GM10266 (cell line): Measurements from ENCODE around the gene TMEM63B.
"Not testable (repeated sequence)": the region's sequence is repeated elsewhere in the genome, so short reads cannot be mapped to it uniquely, and the experiment has no call there.

Experiments used
- DNase-seq: peaks from one replicate; pipeline ENCODE4 v3.0.0; 2012; ENCODE audit errors: extremely low spot score
- TF ChIP-seq, protein P1 (sequence below): IDR thresholded peaks from 2 replicates; pipeline ENCODE4 v1.5.1; 2012; ENCODE audit warnings: mild to moderate bottlenecking, low read depth; ENCODE audit not compliant: control insufficient read depth, insufficient read depth; ENCODE audit errors: missing control alignments

The TMEM63B gene

DNA sequence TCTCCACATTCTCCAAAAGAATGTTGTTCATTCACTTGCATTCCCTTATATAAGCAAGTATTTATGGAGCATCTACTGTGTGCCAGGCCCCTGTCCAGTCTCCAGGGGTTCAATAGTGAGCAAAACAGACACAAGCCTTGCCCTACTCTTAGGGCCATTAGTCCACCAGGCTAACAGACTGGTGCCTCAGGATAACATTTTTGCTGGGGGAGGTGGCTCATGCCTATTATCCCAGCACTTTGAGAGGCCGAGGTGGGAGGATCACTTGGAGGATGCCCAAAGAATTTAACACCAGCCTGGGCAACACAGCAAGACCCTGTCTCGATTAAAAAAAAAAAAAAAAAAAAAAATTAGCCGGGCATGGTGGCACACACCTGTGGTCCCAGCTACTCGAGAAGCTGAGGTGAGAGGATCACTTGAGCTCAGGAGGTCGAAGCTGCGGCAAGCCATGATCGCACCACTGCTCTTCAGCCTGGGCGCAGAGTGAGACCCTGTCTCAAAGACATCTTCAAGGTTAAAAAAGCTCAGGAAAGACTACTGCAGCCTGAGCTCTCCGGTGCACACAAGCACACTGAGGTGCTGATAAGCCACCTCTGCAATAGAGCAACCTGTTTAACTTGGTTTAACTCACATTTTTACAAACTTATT is 51.2 kb downstream of the TMEM63B start:
- DNase-seq: no peak
- TF ChIP-seq, protein P1, sequence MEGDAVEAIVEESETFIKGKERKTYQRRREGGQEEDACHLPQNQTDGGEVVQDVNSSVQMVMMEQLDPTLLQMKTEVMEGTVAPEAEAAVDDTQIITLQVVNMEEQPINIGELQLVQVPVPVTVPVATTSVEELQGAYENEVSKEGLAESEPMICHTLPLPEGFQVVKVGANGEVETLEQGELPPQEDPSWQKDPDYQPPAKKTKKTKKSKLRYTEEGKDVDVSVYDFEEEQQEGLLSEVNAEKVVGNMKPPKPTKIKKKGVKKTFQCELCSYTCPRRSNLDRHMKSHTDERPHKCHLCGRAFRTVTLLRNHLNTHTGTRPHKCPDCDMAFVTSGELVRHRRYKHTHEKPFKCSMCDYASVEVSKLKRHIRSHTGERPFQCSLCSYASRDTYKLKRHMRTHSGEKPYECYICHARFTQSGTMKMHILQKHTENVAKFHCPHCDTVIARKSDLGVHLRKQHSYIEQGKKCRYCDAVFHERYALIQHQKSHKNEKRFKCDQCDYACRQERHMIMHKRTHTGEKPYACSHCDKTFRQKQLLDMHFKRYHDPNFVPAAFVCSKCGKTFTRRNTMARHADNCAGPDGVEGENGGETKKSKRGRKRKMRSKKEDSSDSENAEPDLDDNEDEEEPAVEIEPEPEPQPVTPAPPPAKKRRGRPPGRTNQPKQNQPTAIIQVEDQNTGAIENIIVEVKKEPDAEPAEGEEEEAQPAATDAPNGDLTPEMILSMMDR: no peak

DNA sequence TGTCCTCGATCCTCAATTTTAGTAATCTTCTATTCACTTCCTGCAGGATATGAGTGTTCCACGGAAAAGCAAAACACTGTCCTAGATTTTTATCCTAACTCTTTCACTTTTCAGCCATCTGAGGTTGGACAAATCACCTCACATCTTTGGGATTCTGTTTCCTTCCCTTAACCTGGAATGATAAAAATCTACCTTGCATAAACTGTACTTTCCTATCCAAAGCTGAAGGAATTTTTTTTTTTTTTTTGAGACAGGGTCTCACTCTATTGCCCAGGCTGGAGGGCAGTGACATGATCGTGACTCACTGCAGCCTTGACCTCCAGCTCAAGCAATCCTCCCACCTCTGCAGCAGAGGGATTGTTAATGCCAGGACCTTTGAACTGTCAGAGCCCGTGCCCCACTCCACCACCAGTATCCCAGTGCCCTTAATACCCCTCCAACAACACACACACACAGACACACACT is 51.8 kb downstream of the TMEM63B start:
- no peak for DNase-seq
- TF ChIP-seq, protein P1: no peak

DNA sequence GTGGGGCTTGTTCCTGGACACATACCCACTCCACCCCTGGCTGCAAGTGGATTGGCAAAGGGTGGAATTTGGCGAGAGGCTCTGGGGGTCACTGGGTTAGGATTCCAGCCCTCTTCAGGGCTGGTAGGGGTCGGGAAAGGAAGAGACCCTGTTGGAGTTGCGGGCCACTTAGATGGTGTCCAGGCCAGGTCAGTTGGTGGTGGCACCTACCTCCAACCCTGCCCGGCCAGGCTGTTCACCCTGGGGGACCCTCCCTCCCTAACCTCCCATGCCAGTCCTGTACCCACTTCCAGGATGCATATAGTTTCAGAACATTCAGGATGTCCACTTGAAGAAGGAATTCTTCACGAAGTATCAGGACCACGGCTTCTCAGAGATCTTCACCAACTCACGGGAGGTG is 52.3 kb downstream of the TMEM63B start:
- TF ChIP-seq, protein P1: no peak
- DNase-seq: no peak

DNA sequence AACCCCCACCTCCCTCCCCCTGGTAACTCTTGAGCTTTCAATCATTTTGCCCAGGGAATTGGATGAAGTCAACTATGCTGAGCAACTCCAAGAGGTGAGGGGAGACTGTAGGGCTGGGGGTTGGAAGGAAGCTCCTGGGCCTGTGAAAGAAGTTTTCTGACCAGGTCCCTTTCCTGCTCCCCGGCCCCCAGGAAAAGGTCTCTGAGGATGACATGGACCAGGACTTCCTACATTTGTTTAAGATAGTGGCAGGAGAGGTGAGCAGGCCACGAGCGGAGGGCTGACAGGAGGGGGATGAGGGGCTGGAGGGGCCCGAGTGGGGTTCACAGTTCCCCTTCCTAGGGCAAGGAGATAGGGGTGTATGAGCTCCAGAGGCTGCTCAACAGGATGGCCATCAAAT is 53.1 kb downstream of the TMEM63B start:
- DNase-seq: no peak
- TF ChIP-seq, protein P1: no peak

DNA sequence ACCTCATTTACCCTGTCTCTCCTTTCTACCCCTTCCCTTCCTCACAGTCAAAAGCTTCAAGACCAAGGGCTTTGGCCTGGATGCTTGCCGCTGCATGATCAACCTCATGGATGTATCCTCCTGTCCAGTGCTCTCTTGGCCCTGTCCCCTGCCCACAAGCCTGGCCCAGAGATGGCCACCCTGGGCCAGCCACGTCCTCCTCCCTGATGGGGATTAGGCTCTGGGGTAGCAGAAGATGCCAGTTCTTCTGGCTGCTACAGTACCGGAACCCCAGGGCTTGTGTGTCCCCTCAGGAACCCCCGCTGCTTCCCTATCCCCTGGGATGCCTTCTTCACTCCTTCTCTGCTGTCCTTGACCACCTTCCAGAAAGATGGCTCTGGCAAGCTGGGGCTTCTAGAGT is 53.5 kb downstream of the TMEM63B start:
- DNase-seq: no peak
- TF ChIP-seq, protein P1: no peak

DNA sequence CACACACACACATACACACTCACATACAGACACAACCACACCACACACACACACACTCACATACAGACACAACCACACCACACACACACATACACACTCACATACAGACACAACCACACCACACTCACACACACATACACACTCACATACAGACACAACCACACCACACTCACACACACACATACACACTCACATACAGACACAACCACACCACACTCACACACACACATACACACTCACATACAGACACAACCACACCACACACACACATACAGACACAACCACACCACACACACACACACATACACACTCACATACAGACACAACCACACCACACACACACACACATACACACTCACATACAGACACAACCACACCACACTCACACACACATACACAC is 54.4 kb downstream of the TMEM63B start:
- not testable (repeated sequence) for DNase-seq

DNA sequence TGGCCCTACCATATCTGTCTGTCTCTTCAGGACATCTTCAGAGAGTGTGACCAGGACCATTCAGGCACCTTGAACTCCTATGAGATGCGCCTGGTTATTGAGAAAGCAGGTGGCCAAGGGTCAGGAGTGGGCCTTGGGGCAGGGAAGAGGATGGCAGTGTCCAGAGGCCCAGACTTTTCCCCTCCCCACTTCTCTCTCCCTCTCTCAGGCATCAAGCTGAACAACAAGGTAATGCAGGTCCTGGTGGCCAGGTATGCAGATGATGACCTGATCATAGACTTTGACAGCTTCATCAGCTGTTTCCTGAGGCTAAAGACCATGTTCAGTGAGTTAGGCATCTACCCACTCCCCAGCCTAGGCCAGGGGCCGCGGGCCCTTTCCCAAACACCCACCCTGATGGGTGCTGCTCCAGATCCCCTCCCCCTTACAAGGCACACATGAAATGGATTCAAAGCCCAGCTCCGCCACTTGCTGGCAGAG is 55.6 kb downstream of the TMEM63B start:
- no peak for DNase-seq
- TF ChIP-seq, protein P1: no peak

DNA sequence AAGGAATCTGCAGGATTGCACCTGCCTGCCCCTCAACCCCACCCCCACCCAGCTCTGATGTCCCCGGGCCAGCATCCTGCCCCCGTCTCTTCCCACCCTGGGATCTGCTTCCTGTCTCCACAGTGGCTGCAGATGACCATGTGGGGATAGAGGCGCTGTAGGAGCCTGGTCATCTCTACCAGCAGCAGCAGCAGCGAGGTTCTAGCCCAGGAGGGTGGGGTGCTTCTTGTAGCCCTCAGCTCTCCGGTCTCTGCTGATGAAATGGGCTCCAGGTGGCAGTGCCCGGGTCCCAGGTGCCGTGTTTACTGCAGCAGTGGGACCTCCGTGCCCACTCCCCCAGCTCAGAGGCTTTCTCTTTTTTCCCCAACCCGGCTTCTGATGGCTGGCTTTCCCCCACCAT is 56.4 kb downstream of the TMEM63B start:
- DNase-seq: no peak
- TF ChIP-seq, protein P1: no peak

DNA sequence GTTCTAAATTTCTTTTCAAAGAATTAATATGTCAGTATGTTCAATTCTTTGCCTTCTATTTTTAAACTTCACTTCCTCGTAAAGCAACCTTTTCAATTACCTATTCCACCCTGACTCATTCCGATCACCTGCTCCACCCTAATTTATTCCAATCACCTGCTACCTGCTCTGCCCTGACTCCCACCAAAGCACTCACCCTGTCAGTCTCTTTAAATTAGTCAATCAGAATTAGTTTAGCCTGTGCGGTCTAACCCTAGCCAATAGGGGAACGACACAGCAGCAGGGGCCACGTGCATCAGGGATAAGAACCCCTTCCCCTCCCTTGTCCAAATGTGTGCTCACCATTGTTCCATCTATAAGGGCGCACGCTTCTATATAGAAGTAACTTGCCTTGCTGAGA is 58.0 kb downstream of the TMEM63B start:
- not testable (repeated sequence) for DNase-seq
